Endothelial cell (in vitro differentiated cells): ENCODE results near the gene PLXNC1. TPM values are rescaled to one million over a fixed set of nuclear protein-coding genes. Genes with fewer than 3 reads are reported as not detected.

ENCODE experiments used
- DNase-seq: peaks from one replicate; pipeline ENCODE4 v3.0.0; 2021; ENCODE audit warnings: low spot score
- H3K27ac Mint-ChIP-seq: one replicate; pipeline ENCODE4 v1.8.0; 2021; ENCODE audit warnings: mixed read lengths, inconsistent platforms; ENCODE audit not compliant: unreplicated experiment
- H3K27me3 Mint-ChIP-seq: one replicate; pipeline ENCODE4 v1.8.0; 2021; ENCODE audit warnings: mild to moderate bottlenecking, moderate library complexity, mixed read lengths, inconsistent platforms; ENCODE audit not compliant: unreplicated experiment
- H3K36me3 Mint-ChIP-seq: one replicate; pipeline ENCODE4 v1.8.0; 2021; ENCODE audit warnings: mild to moderate bottlenecking, low read depth, mixed read lengths, inconsistent platforms; ENCODE audit not compliant: unreplicated experiment
- H3K4me1 Mint-ChIP-seq: one replicate; pipeline ENCODE4 v1.8.0; 2021; ENCODE audit warnings: mild to moderate bottlenecking, mixed read lengths, inconsistent platforms; ENCODE audit not compliant: unreplicated experiment
- H3K4me3 Mint-ChIP-seq: one replicate; pipeline ENCODE4 v1.8.0; 2021; ENCODE audit warnings: mild to moderate bottlenecking, mixed read lengths, inconsistent platforms; ENCODE audit not compliant: unreplicated experiment
- H3K9me3 Mint-ChIP-seq: one replicate; pipeline ENCODE4 v1.8.0; 2021; ENCODE audit warnings: mixed read lengths, inconsistent platforms; ENCODE audit not compliant: unreplicated experiment
- total RNA-seq: library from RNA; stranded (reverse); fragmentation: NEBNext Ultra II Directional; extraction: Animal tissue kit (Norgen Biotek cat#: 25700); gene quantifications from one replicate; pipeline ENCODE4 v1.2.1, GENCODE V29; 2021; ENCODE audit not compliant: unreplicated experiment
- TF ChIP-seq, protein P1 (sequence below): fragments of 200-600 bp; sonication (generic); IDR thresholded peaks from one replicate; pipeline ENCODE4 v1.5.0; 2021; ENCODE audit warnings: antibody characterized with exemption; ENCODE audit not compliant: unreplicated experiment

PLXNC1 gene
- total RNA-seq, 1 donor from 2014 or later: 1.1 TPM

DNA sequence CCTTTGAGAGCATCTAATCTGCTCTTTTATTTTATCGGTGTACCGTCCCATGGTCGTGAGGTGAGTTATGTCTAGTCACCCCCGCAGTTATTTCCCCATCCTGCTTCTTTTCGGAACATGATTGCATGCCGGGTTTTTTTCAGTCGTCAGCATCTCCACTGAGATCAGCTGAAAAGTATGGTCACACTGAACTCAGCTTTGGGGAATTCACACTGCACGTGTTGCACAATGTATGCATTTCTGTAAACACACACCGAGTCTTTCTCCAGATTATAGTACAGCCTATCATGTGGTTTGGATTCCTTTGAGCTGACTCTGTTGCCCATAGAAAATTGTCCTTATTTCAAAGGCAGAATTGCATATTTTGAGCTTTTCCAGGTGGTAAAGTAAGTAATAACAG lies 24.6 kb downstream of the PLXNC1 start:
- H3K27me3 Mint-ChIP-seq: peaks cover 7% of the 10 kb centered on the region
- no peak overlapping the region for H3K4me3 Mint-ChIP-seq
- H3K4me1 Mint-ChIP-seq: peaks cover 14% of the 10 kb centered on the region
- H3K27ac Mint-ChIP-seq: no peak overlapping the region
- DNase-seq: no peak
- H3K9me3 Mint-ChIP-seq: no peaks in the 10 kb centered on the region
- TF ChIP-seq, protein P1, sequence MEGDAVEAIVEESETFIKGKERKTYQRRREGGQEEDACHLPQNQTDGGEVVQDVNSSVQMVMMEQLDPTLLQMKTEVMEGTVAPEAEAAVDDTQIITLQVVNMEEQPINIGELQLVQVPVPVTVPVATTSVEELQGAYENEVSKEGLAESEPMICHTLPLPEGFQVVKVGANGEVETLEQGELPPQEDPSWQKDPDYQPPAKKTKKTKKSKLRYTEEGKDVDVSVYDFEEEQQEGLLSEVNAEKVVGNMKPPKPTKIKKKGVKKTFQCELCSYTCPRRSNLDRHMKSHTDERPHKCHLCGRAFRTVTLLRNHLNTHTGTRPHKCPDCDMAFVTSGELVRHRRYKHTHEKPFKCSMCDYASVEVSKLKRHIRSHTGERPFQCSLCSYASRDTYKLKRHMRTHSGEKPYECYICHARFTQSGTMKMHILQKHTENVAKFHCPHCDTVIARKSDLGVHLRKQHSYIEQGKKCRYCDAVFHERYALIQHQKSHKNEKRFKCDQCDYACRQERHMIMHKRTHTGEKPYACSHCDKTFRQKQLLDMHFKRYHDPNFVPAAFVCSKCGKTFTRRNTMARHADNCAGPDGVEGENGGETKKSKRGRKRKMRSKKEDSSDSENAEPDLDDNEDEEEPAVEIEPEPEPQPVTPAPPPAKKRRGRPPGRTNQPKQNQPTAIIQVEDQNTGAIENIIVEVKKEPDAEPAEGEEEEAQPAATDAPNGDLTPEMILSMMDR: no peak
- peaks cover under 1% of the 10 kb centered on the region for H3K36me3 Mint-ChIP-seq

DNA sequence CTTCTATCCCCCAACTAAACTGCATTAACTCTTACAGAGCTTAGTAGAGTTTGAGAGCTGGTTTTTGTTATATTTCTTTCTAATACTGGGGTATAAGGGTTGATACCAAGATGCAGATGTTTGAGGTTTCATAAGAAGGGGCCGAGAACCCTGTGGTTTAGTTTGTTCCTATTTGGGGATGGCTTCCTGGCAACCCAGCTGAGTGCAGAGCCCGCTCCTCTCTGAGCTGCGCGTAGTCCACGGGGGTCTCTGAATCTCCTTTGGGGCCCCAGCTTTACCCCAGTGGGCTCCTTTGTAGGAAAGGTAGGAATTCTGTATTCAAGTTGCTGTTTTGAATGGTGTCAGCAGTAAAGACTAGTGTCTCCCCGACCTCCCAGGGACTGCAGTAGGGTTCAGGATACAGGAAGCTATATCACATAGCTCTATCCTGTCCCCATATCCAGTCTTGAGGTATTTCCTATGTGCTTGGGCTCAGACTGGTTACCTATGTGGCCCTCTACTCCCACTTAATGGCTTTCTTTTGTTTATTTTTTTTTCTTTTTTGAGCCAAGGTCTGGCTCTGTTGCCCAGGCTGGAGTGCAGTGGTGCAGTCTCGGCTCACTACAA lies 25.4 kb downstream of the PLXNC1 start:
- no peak overlapping the region for H3K4me3 Mint-ChIP-seq
- H3K9me3 Mint-ChIP-seq: no peaks in the 10 kb centered on the region
- no peak for DNase-seq
- H3K36me3 Mint-ChIP-seq: peaks cover 5% of the 10 kb centered on the region
- peaks cover 7% of the 10 kb centered on the region for H3K27me3 Mint-ChIP-seq
- H3K4me1 Mint-ChIP-seq: peaks cover 8% of the 10 kb centered on the region
- no peak overlapping the region for H3K27ac Mint-ChIP-seq
- TF ChIP-seq, protein P1: no peak

GRCh38 chr12:94174576-94174975 lies 26.2 kb downstream of the PLXNC1 start:
- Mint-ChIP-seq H3K4me1 (peaks cover 8% of the 10 kb centered on the region), H3K27ac (no peak overlapping the region), H3K36me3 (peaks cover 5% of the 10 kb centered on the region), H3K4me3 (no peak overlapping the region), H3K9me3 (no peaks in the 10 kb centered on the region), H3K27me3 (peaks cover 7% of the 10 kb centered on the region)
- DNase-seq: no peak
- TF ChIP-seq, protein P1: no peak

DNA sequence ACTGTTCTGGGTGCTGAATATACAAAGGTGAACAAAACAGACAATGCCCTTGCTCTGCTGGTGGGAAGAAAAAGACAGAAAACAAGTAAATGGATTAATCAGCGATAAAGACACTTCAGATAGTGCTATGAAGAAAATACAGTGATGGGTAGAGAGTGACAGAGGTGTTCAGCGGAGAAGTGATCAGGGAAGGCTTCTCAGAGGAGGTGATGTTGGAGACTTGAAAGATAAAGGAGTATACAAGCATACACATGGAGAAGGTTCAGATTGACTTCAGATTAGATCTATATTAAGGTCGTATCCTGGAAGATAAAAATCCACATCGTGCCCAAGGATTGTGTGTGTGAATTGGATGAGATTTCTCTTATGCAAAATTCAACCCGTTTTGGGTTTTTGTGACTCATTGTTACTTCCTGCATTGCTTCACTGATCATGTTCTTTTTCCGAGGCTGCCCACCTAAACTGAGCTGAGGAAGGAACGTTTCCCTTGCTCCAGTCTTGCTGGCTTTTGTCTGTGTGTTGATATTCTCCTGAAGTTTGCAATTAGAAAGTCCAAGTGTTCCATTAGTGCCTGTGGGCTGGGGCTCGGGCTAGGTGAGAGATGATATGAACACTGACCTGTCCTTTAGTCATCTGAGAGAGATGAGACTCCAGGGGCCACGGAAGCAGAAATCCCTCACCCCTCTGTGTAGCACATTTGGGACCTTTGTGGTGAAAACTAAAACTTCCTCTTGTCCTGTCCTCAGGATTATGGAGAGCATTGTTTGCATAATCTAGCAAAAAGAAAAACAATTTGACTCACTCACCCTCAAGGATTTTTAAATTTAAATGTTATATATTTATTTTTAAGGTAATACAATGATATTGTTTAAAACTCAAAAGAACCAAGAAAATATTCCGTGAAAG lies 27.6 kb downstream of the PLXNC1 start:
- peaks cover 5% of the 10 kb centered on the region for H3K36me3 Mint-ChIP-seq
- no peaks in the 10 kb centered on the region for H3K9me3 Mint-ChIP-seq
- no peak overlapping the region for H3K4me3 Mint-ChIP-seq
- H3K27me3 Mint-ChIP-seq: peaks cover 4% of the 10 kb centered on the region
- H3K4me1 Mint-ChIP-seq: peaks cover 8% of the 10 kb centered on the region
- no peak for DNase-seq
- TF ChIP-seq, protein P1: no peak
- H3K27ac Mint-ChIP-seq: no peak overlapping the region

DNA sequence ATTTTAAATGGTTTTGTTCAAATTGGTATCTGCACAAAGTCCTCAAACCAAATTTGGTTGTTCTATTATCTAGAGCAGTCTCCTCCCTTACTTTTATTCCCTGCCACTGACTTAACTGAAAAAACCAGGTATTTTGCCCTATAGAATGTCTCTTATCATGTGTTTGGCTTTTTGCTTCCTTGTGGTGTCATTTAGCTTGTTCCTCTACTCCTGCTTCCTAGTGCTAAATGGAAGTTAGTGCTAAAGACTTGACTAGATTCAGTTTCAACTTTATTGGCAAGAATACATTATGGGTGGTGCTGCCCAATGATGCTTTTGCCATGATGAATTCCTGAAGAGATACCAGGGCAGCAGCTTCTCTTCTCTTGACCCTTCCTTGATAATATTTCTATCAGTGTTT lies 29.7 kb downstream of the PLXNC1 start:
- Mint-ChIP-seq H3K4me3 (no peak overlapping the region), H3K27me3 (peaks cover 2% of the 10 kb centered on the region), H3K36me3 (peaks cover 5% of the 10 kb centered on the region), H3K9me3 (no peaks in the 10 kb centered on the region), H3K4me1 (peaks cover 8% of the 10 kb centered on the region), H3K27ac (no peak overlapping the region)
- no peak for DNase-seq
- TF ChIP-seq, protein P1: no peak
